Frontal cortex (tissue), 4 donors: Measurements from ENCODE around the gene NANOS2. TPM values are rescaled to one million over a fixed set of nuclear protein-coding genes. Genes with fewer than 3 reads are reported as not detected.

ENCODE experiments used
- DNase-seq, 2 donors: peaks; one replicate each; pipeline ENCODE4 v3.0.0; 2012; ENCODE audit warnings: low spot score in 2 of 2
- FAIRE-seq: peaks from 2 replicates; lab custom pipeline; 2012; peaks lifted over from hg19 to GRCh38; lab: Jason Lieb, UNC
- total RNA-seq: library from RNA; depleted of rRNA; stranded (reverse); fragments of >200 nt; gene quantifications from one replicate; pipeline ENCODE4 v1.2.3, GENCODE V29; 2014
- donor health status: control.
- donor health status: control.
- donor health status: control.

NANOS2 gene
- total RNA-seq, 1 donor from 2014 or later: not detected

DNA sequence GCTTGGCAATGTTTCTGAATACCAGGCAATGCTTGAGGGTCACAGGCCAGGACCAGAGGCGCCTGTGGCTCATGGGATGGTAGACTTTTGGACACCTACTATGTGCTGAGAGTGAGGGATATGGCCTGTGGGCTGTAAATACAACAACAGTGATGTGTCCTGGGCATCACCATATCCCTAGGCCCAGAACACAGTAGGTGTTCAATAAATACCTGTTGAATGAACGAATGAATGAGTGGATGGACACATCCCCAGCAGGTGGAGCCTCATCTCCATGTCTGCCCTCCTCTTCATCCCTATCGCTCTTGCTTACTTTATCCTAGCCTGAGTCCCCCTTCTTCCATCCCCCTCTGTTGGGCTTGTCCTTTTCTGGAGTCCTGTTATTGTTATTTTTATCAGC is 16.5 kb upstream of the NANOS2 start:
- FAIRE-seq (no peak), DNase-seq (no peak)

DNA sequence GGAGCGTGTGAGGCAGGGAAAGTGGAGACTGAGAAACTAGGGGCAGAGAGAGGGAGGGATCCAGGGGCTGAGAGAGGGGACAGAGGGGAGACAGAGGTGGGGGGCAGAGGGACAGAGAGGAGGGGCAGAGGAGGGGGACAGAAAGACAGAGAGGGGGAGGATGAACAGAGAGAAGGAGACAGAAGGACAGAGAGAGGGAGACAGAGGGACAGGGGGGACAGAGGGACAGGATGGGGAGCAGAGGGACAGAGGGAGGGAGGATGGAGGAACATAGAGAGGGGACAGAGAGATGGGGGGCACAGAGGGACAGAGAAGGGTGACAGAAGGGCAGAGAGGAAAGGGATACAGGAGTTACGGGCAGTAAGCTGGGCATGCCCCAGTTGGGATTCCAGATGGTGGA is 14.7 kb upstream of the NANOS2 start:
- FAIRE-seq (no peak), DNase-seq (no peak)

DNA sequence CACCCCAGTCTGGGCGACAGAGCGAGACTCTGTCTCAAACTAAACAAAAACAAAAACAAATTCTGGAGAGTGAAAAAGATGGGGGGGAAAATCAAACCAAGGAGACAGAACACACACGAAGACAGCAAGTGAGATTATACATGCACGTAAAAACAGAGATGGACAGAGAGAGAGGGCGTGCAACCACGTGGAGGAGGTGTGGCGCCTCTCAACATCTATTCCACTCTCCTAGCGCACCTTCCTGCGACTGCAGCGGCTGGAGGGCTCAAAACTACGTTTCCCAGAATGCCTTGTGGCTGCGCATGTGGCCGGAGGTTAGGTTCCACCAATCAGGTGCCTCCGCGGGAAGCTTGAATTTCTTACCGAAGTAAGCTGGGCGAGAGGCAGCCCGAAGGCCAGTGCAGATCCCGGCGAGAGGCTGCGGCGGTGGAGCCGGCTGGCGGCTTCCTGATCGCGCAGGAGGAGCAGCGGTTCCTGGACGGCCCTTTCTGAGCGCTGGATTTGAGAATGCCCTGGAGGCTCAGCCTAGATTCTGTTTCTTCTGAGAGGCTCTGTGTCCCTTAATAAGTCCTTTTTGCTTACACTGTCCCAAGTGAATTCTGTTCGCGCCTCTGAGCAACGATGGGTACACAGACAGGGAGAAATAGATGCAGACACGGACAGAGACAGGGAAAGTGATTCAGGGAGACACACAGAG is 13.1 kb upstream of the NANOS2 start:
- no peak for FAIRE-seq
- peak; percentile 82 to 96 for DNase-seq

DNA sequence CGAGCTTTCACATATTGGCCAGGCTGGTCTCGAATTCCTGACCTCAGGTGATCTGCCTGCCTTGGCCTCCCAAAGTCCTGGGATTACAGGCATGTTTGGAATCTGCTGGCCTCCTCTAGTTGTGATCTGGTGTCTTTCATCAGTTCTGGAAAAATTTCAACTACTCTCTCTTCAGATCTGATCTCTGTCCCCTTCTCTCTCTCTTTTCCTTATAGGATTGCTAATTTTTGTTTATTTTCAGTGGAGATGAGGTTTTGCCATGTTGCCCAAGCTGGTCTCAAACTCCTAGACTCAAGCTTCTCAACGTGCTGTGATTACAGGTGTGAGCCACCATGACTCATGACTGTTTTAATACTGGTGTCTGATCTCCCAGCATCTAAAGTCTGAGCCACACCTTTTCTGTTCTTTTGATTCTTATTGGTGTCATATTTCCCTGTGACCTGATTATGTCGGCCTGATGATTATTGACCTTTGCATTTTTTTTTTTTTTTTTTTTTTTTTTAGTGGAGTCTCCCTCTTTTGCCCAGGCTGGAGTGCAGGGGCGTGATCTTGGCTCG is 10.4 kb upstream of the NANOS2 start:
- no peak for DNase-seq
- no peak for FAIRE-seq

DNA sequence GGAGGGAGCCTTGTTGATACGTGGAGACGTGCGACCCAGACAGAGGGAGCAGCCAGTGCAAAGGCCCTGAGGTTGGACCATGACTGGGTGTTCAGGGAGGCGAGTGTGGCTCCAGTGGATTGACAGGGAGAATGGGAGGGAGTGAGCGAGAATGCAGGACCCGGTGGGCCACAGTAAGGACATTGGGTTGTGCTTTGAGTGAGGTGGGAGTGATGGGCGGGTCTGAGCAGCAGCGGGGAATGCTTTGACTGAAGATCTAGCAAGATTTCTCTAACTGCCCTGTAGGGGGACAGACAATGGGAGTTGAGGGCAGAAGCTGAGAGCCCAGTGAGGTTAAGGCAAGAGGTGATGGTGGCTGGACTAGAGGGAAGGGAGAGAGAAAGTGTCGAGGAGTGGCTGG is 7.7 kb upstream of the NANOS2 start:
- FAIRE-seq (no peak), DNase-seq (no peak)

DNA sequence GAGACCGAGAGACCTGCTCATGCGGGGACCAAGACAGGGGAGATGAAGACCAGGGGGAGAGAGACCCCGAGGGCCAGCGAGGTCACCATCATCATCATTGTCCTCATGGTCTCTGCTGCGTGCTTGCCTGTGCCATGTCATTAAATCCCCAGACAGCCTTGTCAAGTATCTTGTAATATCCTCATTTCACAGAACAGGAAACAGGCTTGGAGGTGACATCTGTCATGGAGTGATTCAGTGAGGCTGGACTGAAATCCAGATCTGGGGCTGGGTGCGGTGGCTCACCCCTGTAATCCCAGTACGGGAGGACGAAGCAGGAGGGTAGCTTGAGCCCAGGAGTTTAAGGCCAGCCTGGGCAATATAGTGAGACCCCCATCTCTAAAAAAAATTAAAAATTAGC is 5.9 kb upstream of the NANOS2 start:
- FAIRE-seq (no peak), DNase-seq (no peak)

DNA sequence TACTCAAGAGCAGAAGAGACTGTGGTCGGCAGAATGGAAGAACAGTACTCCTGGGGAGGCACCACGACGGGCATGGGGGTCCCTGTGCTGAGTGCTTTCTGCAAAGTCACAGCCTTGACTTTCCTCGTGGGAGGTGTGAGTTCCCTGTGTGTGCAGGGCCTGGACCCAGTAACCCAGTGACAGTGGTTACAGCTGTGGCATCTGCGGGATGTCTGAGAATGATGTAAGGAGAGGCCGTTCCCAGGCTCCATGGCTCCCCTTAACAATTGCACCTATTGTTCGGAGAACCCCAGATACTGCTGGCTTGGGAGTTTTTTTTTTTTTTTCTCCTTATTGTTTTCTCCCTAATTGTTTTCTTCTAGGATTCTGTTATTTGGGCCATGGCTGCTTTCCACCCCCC is 5.1 kb upstream of the NANOS2 start:
- DNase-seq (no peak), FAIRE-seq (no peak)

DNA sequence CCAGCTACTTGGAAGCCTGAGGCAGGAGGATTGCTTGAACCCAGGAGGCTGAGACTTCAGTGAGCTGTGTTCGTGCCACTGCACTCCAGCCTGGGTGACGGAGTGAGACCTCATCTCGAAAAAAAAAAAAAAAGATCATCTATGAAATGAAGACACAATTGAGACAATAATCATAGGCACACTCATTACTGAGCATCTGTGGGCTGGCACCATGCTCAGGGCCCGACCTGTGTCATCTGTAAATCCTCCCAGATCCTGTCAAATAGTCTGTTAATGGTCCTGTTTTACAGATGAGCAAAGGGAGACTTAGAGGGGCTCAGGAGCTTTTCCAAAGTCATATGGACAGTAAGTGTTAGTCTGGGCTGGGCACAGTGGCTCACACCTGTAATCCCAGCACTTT is 4.1 kb upstream of the NANOS2 start:
- FAIRE-seq: no peak
- DNase-seq: no peak

DNA sequence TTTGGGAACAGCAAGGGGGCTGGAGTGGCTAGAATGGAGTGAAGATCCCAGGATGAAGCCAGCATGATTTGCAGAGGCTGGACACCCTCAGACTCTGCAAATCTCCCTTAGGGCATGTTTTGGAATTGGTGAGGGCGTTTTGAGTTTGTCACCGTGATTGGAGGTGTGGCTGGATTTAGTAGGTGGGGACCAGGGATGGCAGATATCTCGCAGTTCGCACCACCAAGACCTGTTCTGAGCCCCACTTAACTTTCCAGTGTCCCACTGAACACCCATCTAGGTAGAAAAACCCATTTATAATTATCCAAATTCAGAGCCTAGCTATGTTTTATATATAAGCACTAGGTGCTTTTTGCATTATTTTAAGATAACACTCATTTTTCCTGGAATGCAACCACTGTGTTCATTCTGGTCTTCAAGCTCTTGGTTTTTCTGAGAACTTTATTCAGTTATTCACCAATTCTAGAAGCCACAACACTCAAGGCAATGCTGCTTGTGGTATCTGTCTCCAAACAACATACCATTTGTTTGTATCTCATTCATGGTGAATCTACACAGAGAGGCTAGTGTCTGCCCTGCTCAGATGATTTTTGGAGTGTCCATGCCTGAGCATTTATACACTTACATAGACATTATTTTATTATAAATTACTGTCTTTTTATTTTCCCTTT is 3.0 kb upstream of the NANOS2 start:
- peak; percentile 94 for FAIRE-seq
- peak in 1 of 2 donors; percentile 66 for DNase-seq

DNA sequence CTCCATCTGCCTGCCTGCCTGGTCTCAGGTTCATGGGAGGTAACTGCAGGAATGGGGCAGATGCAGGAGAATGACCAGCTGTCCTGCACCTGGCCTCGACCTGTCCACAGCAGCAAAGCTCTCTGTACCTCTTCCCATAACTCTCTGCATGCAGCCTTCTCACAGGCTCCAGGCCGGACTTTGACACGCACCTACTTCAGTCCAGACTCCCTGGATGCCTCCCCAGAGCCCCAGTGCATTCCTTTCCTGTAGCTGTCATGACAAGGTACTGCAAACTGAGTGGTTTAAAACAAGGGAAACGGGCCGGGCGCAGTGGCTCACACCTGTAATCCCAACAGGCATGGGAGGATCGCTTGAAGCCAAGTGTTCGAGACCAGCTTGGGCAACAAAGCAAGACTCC is 3.3 kb downstream of the NANOS2 start:
- DNase-seq: no peak
- FAIRE-seq: no peak

DNA sequence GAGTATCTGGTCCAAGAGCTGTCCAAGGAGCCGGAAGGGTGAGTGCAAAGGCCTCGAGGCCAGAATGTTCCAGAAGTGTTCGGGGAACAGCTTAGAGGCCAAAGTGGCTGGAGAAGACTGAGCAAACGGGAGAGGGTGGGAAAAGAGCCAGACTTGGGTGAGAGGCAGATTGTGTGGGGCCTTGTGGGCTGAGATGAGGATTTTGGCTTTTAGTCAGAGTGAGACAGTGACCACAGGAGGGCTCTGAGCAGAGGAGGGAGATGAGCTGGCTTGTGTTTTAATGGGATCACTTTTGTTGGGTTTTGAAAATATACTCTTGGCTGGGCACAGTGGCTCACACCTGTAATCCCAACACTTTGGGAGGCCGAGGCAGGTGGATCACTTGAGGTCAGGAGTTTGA is 5.6 kb downstream of the NANOS2 start:
- no peak for FAIRE-seq
- no peak for DNase-seq

DNA sequence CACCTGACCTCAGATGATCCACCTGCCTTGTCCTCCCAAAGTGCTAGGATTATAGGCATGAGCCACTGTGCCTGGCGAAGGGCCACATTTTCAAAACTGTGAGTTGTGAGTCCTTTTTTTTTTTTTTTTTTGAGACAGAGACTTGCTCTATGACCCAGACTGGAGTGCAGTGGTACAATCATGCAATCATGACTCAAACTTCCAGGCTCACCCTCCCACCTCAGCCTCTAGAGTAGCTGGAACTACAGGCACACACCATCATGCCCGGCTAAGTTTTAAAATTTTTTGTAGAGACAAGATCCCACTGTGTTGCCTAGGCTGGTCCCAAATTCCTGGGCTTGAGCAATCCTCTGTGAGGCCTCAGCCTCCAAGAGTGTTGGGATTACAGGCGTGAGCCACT is 8.4 kb downstream of the NANOS2 start:
- FAIRE-seq (no peak), DNase-seq (no peak)

DNA sequence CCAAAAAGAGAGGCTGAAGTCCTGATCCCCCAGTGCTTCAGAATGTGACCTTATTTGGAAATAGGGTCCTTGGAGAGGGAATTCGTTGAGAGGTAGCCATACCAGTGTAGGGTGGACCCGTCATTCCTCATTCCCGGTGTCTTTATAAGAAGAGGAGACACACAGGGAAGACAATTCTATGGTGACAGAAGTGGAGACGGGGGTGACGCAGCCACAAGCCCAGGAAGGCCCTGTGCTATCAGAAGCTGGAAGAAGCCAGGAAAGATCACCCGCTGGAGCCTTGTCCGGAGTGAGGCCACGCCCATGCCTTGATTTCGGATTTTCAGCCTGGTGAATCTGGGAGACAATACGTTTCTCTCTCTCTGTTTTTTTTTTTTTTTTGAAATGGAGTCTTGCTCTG is 9.6 kb downstream of the NANOS2 start:
- FAIRE-seq (no peak), DNase-seq (no peak)

DNA sequence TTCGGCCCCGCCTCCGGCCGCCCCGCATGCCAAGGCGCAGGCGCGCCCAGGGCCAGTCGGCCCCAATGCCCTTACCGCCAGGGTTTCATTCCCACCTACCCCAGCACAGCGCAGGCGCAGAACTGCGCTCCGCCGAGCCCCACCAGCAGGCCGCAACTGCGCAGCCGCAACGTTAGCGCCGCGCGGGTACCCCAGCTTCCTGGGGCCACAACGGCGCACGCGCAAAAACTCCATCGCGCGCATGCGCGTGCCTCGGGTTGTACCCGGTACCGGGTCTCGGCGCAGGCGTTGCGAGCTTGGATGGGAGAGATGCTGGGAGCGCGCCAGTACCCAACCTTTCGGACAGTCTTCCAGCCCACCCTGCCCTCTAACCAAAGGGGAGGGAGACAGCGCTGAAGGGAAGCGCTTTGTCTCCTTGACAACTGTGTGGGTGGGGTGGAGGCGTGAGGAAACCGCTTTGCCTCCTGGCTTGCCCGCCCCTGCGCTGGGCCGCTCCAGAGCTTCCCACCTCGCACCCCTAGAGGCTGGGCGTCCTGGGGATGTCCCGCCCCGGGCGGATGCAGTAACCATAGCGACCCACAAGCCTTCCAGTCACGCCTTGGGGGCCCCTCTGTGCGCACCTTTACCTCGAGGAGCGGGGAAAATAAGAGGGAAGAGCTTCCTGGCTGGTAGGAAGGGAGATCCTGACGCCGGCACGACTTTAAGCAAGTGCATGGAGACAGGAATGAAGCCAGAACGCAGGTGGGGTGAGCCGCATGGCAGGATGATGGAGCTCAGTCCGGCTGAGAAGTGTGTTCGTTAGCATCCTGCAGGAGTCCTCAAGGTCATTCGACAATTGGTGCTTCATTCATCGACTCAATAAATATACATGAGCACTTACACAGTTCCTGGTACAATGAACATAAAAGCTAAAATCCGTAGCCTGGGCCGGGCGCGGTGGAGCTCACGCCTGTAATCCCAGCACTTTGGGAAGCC is 11.6 kb downstream of the NANOS2 start:
- FAIRE-seq: no peak
- peak; percentile 99 for DNase-seq

DNA sequence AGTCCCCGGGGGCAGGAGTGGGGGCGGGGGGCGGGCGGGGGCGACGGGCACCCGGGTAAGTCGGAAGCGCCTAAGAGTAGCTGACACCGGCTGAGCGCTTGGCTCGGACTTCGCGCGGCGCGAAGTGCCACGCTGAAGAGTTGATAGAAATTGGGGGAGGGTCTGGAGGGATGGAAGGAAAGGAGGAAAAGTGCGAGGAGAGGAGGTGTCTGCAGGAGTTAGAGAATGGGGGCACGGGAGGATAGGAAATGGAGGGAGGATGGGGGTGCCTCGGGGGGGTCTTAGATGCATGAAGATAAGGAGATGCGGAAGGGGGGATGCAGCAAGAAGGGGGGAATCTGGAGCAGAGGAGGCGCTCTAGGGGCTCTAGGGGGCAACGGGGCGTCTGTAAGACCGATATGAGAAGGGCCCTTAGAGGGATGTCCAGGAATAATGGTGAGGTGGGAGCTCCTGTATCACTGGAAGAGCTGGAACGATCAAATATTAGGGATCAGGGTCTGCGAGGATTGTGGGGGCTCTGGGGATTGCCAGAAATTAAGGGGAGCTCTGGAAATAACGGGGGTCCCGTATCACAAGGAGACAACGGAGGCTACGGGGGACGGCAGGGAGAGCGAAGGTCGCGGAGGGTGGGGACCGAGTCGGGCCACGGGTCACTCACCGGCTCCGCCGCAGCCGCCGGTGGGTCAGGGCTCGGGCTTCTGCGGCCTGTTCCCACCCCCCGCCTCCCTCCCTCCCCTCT is 12.5 kb downstream of the NANOS2 start, which contains the start of gene MYPOP:
Gene MYPOP, minus strand, starts transcription at position 702 of the 739 bp plus-strand sequence. CDS start 840 bp downstream, outside the sequence.
- FAIRE-seq (no peak), DNase-seq (peak in 1 of 2 donors; percentile 69)

DNA sequence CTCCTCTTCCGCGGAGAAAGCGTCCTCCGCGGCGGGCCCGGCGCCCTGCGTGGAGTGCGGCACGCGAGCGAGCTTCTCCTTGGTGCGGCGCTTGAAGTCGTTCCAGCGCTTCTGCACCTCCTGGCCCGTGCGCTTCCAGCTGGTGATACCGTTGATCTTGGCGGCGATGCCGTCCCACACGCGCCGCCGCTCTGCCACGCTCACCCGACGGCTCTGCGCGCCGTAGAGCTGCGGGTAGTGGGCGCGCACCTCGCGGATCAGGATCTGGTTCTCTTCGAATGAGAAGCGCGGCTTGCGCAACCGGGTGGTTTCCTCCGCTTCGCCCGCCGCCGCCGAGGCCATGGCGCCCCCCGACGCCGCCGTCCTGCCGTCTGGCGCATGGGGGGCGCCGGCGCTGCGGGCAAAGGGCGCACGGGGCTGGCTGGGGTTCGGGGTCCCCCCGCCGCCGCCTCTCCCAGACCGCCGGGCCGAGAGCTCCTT is 13.1 kb downstream of the NANOS2 start:
- FAIRE-seq (no peak), DNase-seq (peak in 1 of 2 donors; percentile 53)

DNA sequence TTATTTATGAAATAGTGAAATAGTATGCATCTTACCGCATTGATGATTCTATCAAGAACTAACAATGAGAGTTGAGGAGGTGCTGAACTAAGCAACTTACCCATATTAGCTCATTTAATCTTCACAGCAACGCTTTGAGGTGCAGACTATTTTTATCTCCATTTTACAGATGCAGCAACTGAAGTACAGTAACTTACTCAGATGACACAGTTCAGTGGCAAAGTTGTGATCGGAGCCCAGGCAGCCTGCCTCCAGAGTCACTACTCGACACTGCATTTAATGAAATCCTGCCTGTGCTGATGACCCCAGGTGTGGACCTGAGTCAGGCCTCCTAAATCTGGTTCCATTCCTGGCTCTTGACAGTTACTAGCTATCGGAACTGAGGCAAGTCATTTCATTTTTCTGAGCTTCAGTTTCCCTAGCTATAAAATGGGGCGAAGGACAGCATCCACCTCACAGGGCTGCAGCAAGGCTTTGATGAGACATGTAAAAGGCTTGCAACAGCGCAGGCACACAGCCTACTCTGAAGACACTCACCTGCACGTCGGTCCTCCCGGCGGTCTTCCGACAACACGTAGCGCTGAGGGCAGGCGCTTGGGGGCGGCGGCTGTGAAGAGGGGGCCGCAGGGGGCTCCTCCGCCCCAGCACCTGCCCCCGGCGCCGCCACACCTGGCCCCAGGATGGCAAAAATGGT is 13.7 kb downstream of the NANOS2 start:
- DNase-seq (no peak), FAIRE-seq (no peak)

DNA sequence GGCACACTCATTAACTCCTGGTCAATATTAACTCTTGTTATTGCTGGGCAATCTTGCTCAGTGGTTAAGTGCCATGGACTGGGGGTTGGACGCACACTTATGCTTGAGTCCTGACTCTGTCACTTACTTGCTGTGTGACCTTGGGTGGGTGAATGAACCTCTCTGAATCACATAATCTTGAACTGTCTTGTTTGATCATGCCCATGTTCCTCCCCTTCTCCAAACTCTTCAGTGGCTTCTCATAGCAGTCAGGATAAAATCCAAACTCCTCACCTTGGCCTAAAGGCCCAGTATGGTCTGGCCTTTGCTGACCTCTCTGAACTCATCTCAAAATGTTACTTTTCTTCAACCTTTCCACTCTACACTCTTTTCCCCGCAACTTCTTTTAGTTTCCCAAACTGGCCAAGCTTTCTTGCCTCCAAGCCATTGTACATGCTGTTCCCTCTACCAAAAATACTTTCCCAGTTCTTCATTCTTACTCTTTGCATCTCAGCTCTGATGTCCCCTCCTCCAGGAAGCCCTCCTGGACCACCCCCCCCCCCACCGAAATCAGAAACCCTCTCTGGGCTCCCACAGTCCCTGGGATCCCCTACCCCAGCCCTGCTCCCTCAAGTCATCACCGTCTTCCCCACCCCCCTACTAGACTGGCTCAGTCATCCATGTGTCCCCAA is 14.5 kb downstream of the NANOS2 start:
- FAIRE-seq (no peak), DNase-seq (no peak)
